T-helper 22 cell (primary cell): ENCODE data around the gene IFI27L2.
A peak's percentile ranks its signal among the peaks of the same experiment; 100 is the strongest.
"Not testable (repeated sequence)": the region's sequence is repeated elsewhere in the genome, so short reads cannot be mapped to it uniquely, and the experiment has no call there.

Source experiments
- DNase-seq: peaks from one replicate; pipeline ENCODE4 v3.0.0-alpha.2; 2020; ENCODE audit warnings: low read depth

The IFI27L2 gene

DNA sequence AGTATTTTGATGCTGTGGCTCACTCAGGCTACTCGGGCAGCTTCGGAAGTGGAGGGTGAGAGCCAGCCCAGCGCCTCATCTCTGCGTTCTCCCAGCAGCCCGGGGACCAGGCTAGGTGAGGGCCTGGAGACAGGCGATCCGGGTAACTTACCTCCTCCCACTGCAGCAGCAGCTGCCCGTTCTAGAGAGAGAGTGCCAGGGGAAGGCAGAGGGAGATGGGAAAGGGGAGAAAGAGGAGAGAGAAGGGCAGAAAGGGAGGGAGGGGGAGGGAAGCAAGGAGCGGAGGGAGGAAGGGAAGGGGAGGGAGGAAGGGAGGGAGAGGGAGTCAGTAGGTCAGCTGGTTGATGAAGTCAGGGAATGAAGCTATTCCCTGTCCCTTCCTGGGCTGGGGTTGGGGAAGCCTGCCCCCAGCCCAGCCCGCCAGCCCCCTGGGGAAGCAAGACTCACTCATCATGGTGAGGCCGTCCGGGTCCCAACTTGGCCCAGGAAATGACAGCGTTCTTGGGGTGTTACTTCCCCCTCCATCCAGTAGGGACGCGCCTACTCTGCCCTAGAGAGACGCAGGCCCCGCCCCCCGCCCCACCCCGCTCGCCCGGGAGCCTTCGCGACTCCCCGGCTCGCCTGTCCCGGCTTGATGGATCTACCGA lies at the start of gene IFI27L2:
IFI27L2 (minus strand) TSS at position 494 of the 647 bp plus-strand sequence; CDS start at position 454, 40 bp downstream.
- DNase-seq, result peak; percentile 62

DNA sequence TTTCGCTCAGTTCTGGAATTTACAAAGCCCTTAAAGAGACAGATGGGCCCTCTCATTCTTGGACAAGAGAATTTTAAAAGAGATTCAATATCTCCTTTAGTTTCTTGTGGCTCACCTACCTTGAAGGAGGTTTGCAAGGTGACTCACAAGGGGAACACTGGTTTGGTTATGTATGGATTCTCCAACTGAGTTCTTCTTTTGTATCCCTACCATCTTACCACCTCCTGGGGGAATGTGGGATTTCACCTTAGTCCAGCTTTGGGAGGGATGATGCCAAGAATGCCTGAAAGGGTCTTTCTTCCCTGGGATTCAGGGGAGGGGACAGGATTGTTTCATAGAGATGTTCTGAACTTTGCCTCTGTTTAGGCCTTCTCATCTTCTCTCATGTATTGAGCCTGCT lies 48.4 kb upstream of the IFI27L2 start:
- no peak for DNase-seq

GRCh38 chr14:94176808-94177207 lies 47.4 kb upstream of the IFI27L2 start:
- DNase-seq, result no peak

- no peak for DNase-seq
Observed at GRCh38 chr14:94175747-94176146, 46.3 kb upstream of the IFI27L2 start.

GRCh38 chr14:94175011-94175745 lies 45.8 kb upstream of the IFI27L2 start:
- no peak for DNase-seq

DNA sequence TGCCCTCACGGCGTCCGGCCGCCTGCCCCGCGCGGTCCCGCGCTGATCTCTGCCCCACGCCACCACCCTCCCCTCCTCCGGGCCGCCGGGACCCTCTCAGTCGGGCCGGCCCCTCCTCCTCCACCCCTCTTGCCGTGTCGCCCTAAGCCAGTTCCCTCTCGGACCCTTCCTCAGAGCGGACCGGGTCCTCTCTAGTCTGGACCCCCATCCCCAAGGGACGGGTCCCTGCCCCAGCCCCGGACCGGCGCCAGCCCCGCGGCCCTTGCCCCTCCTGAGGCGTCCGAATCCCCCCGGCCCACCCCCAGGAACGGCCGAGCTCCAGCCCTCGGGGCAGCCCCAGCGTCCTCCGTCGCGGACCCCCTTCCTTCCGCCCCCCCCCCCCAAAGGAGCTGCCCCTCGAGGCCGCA lies 45.2 kb upstream of the IFI27L2 start:
- no peak for DNase-seq

DNA sequence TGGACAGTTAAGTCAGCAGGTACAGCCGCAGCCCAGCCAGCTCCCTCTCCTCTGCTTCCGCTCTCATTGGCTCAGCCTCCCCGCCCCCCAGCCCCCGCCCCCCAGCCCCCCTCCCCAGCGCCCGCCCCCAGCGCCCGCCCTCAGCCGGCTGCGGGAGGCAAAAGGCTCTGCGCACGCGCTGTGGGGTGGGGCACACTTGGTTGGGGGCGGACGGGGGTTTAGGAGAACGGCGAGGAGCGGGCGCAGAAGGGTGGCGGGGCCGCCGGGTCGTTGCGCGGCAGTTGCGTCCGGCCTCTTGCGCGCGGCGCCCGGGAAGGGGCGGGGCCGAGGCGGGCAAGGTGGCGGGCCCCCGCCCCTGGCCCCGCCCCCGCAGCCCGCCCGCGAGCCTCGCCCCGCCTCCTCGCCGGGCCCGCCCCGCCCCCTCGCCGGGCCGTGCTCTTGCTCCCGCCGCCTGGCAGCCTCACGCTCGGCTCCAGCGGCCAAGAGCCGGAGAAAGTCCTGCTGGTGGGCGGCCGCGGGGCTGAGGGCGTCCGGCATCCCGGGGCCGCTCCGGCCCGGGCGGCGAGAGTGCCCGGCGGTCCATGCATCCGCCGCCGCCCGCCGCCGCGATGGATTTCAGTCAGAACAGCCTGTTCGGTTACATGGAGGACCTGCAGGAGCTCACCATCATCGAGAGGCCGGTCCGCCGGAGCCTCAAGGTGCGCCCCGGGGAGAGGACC lies 44.6 kb upstream of the IFI27L2 start, which contains the start of gene PPP4R4:
PPP4R4 (plus strand) TSS at position 438 of the 719 bp plus-strand sequence; CDS start at position 582, 144 bp downstream.
- peak; percentile 84 for DNase-seq

- DNase-seq, result no peak
Observed at GRCh38 chr14:94173471-94173884, 44.1 kb upstream of the IFI27L2 start.

GRCh38 chr14:94172545-94172944 lies 43.1 kb upstream of the IFI27L2 start:
- no peak for DNase-seq

DNA sequence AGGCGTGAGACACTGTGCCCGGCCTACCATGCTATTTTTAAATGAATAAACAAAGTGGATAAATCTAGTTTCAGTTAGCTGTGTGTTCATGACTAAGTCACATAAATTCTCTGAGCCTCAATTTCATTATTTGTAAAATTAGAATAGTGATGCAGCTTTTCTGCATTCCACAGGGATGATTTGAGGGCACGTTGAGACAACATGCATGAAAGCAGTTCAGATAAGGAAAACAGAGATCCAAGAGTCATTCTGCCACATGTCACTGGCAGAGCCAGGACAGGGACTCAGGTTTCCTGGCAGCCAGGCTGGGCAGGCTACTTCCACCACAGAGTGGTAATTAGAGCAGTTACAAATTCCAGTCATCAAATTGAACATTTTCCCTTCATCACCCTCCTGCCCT lies 41.8 kb upstream of the IFI27L2 start:
- no peak for DNase-seq

DNA sequence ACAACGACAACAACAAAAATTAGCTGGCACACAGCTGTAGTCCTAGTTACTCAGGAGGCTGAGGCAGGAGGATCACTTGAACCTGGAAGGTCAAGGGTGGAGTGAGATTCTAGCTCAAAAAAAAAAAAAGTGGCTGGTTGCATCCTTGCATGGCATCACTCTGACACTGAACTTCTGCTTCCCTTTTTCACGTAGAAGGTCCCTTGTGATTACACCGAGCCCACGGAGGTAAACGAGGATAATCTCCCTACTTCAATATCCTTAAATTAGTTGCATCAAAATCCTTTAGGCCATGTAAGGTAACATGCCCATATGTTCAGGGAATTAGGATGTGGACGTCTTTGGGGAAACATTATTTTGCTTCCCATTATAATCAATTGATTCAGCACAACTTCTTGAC lies 40.7 kb upstream of the IFI27L2 start:
- DNase-seq, result no peak

GRCh38 chr14:94165744-94166143 lies 36.3 kb upstream of the IFI27L2 start:
- DNase-seq, result no peak

DNA sequence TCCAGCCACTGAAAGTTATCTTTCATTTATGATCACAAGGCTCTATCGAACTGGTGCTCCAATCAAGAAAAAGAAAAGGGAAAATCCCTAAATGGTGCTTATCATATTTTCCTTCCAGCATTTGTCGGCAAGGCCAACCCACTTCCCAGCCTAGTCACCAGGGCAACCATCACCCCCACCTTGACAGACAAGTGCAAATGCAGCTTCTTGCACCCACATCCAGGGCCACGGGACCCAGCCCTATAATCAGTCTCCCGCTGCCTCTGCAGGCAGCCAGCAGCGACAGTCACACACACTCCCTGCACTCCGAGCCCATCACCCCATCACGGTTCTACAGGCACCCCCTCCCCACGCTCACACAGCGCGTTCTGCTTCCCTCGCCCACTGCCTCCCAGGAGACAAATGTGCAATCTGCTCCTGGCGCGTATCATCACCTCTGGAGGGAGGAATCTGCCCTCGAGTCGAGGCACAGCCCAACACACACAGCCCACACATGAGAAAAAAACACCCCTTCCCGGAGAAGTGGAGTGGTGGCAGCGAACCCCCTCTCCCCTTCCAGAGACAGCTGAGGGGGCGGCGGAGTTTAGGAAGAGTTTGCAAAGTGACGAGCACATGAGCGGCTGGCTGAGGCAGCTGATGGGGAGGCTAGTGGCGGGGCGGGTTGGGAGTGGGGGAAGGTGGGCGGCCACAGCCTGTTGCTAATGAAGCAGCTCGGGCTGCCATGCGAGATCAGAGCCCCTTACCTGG lies 35.5 kb upstream of the IFI27L2 start:
- no peak for DNase-seq

GRCh38 chr14:94163796-94164195 lies 34.4 kb upstream of the IFI27L2 start:
- DNase-seq, result no peak

GRCh38 chr14:94162466-94162865 lies 33.1 kb upstream of the IFI27L2 start:
- no peak for DNase-seq

GRCh38 chr14:94161981-94162380 lies 32.6 kb upstream of the IFI27L2 start:
- DNase-seq, result no peak

DNA sequence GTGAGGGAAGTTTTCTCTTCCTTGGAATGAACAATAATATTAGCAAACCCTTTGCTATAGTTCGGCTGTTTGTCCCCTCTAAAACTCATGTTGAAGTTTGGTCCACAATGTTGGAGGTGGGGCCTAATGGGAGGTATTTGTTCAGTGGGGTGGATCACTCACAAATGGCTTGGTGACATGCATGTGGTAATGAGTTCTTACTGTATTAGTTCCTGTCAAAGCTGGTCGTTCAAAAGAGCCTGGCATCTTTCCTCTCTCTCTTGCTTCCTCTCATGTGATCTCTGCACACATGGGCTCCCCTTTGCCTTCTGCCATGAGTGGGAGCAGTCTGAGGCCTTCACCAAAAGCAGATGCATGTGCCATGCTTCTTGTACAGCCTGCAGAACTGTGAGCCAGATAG lies 31.7 kb upstream of the IFI27L2 start:
- DNase-seq, result no peak

DNA sequence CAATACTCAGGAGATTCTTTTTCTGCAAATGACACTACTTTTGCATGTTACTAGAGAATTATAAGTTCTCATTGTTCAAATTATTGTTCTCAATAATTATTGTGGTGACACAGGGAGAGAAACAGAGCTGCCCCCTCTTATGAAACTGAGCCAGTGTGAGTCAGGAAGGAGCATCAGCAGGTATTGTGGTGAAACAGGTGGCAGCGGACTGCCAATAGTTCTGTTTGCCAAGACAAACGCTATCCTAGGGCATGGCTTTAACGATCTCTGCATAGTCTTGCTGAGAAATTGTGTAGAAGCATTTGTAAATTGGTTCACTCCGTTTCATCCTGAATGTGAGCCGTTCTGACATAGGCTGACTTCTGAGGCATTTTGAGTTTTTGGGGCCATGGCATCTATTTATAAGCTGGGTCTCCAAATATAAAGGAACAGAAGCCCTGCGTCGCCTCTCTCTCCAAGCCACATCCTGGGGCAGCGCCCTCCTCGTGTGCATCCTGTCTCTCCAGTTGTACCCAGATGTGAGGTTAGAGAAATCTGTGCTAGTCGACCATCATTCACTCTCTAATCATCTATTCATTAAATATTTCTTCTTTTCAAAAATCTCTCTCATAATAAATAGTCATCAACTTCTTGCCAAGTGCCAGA lies 29.0 kb upstream of the IFI27L2 start:
- no peak for DNase-seq

DNA sequence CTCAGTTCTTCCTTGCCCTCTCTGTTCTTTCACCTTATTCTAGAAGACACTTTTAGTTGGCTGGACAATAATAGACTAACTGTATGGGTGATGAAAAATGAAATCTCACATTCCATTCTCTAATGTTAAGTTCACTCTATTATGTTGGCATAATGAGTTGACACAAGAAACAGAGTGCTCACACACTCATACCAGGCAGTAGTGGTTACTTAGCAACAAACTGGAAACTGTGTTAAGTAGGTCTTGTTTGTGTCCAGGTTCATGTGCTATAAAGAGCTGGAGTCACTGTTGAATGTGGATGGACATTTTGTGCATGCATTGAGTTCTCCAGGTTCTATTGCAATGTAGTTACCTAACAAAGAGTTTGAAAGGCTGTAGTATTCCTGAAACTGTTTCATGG lies 27.8 kb upstream of the IFI27L2 start:
- DNase-seq, result no peak

GRCh38 chr14:94156143-94156542 lies 26.7 kb upstream of the IFI27L2 start:
- not testable (repeated sequence) for DNase-seq

GRCh38 chr14:94153750-94154342 lies 24.4 kb upstream of the IFI27L2 start:
- DNase-seq, result no peak
